Liver (tissue), 9 donors: ENCODE results near the gene AEBP1. TPM values are rescaled to one million over a fixed set of nuclear protein-coding genes. Genes with fewer than 3 reads are reported as not detected.

Experiments
- DNase-seq: peaks from one replicate; pipeline ENCODE4 v3.0.0-alpha.2; 2017; ENCODE audit warnings: low spot score
- H3K27ac ChIP-seq, 2 donors: one replicate each; pipeline ENCODE4 v1.7.0; 2013; ENCODE audit warnings: inconsistent platforms in 2 of 2, low read length in 2 of 2, control low read depth in 1 of 2, low read depth in 1 of 2, mild to moderate bottlenecking in 1 of 2
- H3K27me3 ChIP-seq, 4 donors: one replicate each; pipeline versions ENCODE4 v1.6.1 to v1.7.0; 2013; ENCODE audit warnings: low read length in 3 of 4, inconsistent platforms in 1 of 4, mild to moderate bottlenecking in 1 of 4, moderate library complexity in 1 of 4; ENCODE audit not compliant: control insufficient read depth in 4 of 4, insufficient read depth in 4 of 4
- H3K36me3 ChIP-seq, 4 donors: one replicate each; pipeline versions ENCODE4 v1.6.1 to v1.7.0; 2013; ENCODE audit warnings: low read length in 3 of 4, mild to moderate bottlenecking in 3 of 4, low read depth in 1 of 4, moderate library complexity in 1 of 4; ENCODE audit not compliant: control insufficient read depth in 4 of 4, insufficient read depth in 3 of 4
- H3K4me1 ChIP-seq, 4 donors: one replicate each; pipeline versions ENCODE4 v1.6.1 to v1.7.0; 2013; ENCODE audit warnings: low read length in 3 of 4, mild to moderate bottlenecking in 3 of 4, moderate library complexity in 1 of 4; ENCODE audit not compliant: control insufficient read depth in 4 of 4, insufficient read depth in 4 of 4
- H3K4me3 ChIP-seq, 3 donors: one replicate each; pipeline versions ENCODE4 v1.6.1 to v1.7.0; 2013; ENCODE audit warnings: low read length in 3 of 3, control low read depth in 1 of 3, low read depth in 1 of 3, mild to moderate bottlenecking in 1 of 3
- H3K9ac ChIP-seq, 2 donors: one replicate each; pipeline ENCODE4 v1.7.0; 2013; ENCODE audit warnings: low read length in 2 of 2, mild to moderate bottlenecking in 2 of 2, moderate library complexity in 2 of 2, control low read depth in 1 of 2, low read depth in 1 of 2
- H3K9me3 ChIP-seq, 4 donors: one replicate each; pipeline versions ENCODE4 v1.6.1 to v1.7.0; 2013; ENCODE audit warnings: low read length in 3 of 4; ENCODE audit not compliant: control insufficient read depth in 4 of 4
- ATF3 ChIP-seq: IDR thresholded peaks from 2 replicates; pipeline ENCODE4 v1.6.1; 2016; ENCODE audit warnings: antibody characterized with exemption
- EGR1 ChIP-seq, 2 donors: IDR thresholded peaks; 2 replicates each; pipeline ENCODE4 v1.6.1; 2016 to 2018; ENCODE audit warnings: antibody characterized with exemption in 2 of 2, low read depth in 2 of 2
- FOXA1 ChIP-seq: IDR thresholded peaks from 2 replicates; pipeline ENCODE4 v1.6.1; 2016; ENCODE audit warnings: antibody characterized with exemption
- FOXA2 ChIP-seq: IDR thresholded peaks from 2 replicates; pipeline ENCODE4 v1.6.1; 2016; ENCODE audit warnings: antibody characterized with exemption
- GABPA ChIP-seq, 2 donors: IDR thresholded peaks in 1 of 2; conservative IDR thresholded peaks in 1 of 2; 2 replicates each; pipeline ENCODE4 v1.6.1; 2016; ENCODE audit warnings: antibody characterized with exemption in 2 of 2, mild to moderate bottlenecking in 1 of 2, moderate library complexity in 1 of 2
- HNF4A ChIP-seq, 2 donors: conservative IDR thresholded peaks; 2 replicates each; pipeline ENCODE4 v1.6.1; 2016; ENCODE audit warnings: antibody characterized with exemption in 2 of 2, mild to moderate bottlenecking in 2 of 2
- HNF4G ChIP-seq: IDR thresholded peaks from 2 replicates; pipeline ENCODE4 v1.6.1; 2016; ENCODE audit warnings: antibody characterized with exemption
- JUND ChIP-seq, 2 donors: IDR thresholded peaks; 2 replicates each; pipeline ENCODE4 v1.6.1; 2016; ENCODE audit warnings: antibody characterized with exemption in 2 of 2
- NR2F2 ChIP-seq: IDR thresholded peaks from 2 replicates; pipeline ENCODE4 v1.6.1; 2016; ENCODE audit warnings: antibody characterized with exemption
- RAD21 ChIP-seq, 2 donors: IDR thresholded peaks; 2 replicates each; pipeline ENCODE4 v1.6.1; 2016; ENCODE audit warnings: antibody characterized with exemption in 2 of 2, mild to moderate bottlenecking in 2 of 2
- RXRA ChIP-seq, 2 donors: IDR thresholded peaks; 2 replicates each; pipeline ENCODE4 v1.6.1; 2017 to 2018; ENCODE audit warnings: antibody characterized with exemption in 2 of 2, mild to moderate bottlenecking in 1 of 2
- SP1 ChIP-seq: IDR thresholded peaks from 2 replicates; pipeline ENCODE4 v1.6.1; 2018; ENCODE audit warnings: antibody characterized with exemption, mild to moderate bottlenecking
- TAF1 ChIP-seq: conservative IDR thresholded peaks from 2 replicates; pipeline ENCODE4 v1.6.1; 2016; ENCODE audit warnings: antibody characterized with exemption, mild to moderate bottlenecking
- YY1 ChIP-seq: IDR thresholded peaks from 2 replicates; pipeline ENCODE4 v1.6.1; 2016; ENCODE audit warnings: antibody characterized with exemption, mild to moderate bottlenecking
- WGBS: extraction: QIAGEN DNeasy Blood & Tissue Kit; methylation state at CpG from one replicate; pipeline ENCODE4 v1.1.7; 2013; 5-methylcytosine and 5-hydroxymethylcytosine counted together
- polyA plus RNA-seq, 2 donors: library from polyadenylated mRNA; stranded (reverse) in 1 of 2; unstranded in 1 of 2; fragments of 200-250 nt in 1 of 2; fragments of >200 nt in 1 of 2; fragmentation: Nextera tagmentation in 1 of 2; extraction: Ambion mirVana in 1 of 2; gene quantifications; one replicate each; pipeline versions ENCODE4 v1.2.1 to v1.2.3, GENCODE V29; 2013 to 2015
- total RNA-seq, 2 donors: library from RNA; depleted of rRNA; stranded (reverse); fragments of >200 nt; gene quantifications; one replicate each; pipeline ENCODE4 v1.2.3, GENCODE V29; 2014
- TF ChIP-seq, protein P1 (sequence below): IDR thresholded peaks from 2 replicates; pipeline ENCODE4 v1.6.1; 2016; ENCODE audit warnings: antibody characterized with exemption
- TF ChIP-seq, protein P2 (sequence below): fragments of 150-350 bp; IDR thresholded peaks from 2 replicates; pipeline ENCODE4 v1.5.1; 2017; ENCODE audit warnings: improper control_type of control experiment, low read depth, low read length; ENCODE audit not compliant: missing input control
- TF ChIP-seq, protein P3 (sequence below): IDR thresholded peaks from 2 replicates; pipeline ENCODE4 v1.6.1; 2016; ENCODE audit warnings: antibody characterized with exemption
- TF ChIP-seq, protein P4 (sequence below): IDR thresholded peaks from 2 replicates; pipeline ENCODE4 v1.6.1; 2016; ENCODE audit warnings: antibody characterized with exemption, mild to moderate bottlenecking
- donor health status: healthy.
- donor health status: healthy.
- donor health status: healthy.
- donor health status: healthy.
- donor health status: healthy.

Gene AEBP1
- total and polyA plus RNA-seq, 4 donors = 3.4 to 13.3 (median 7.7) TPM

DNA sequence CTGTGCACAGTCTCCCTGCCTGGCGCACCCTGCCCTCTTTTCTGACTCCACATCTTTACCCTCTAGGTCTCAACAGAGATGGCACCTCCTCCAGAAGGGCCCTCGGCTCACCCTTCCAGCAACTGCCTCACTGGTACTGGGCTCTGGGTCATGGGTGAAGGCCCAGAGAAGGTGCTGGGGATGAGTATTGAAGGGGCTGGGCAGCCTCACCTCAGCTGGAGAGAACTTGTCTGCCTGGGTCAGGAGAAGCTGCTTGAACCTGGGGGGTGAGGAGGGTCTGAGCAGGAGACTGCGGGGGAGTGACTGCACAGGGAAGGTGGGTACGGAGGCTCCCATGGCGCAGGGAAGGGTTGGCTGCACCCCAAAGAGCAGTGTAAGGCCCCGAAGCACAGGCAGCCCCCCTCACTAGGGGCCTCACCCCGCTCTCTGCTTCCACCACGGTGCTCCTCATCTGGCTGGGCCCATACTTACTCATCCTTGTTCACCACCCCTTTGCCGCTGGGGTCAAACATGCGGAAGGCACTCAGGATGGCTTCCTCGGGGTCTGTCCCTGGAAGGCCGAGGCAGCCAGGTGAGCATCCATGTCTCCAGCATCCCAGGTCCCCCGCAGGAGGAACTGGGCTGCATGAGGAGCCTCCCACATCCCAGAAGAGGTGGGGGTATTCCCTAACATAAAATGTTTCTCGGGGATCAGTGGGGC, 35.3 kb downstream of the AEBP1 start:
- WGBS = 91% methylated on average over 14 of the region's 14 CpGs
- peaks cover 0 to 2% (median 0%) of the 10 kb centered on the region in 4 donors for H3K36me3 ChIP-seq
- TF ChIP-seq, protein P1, sequence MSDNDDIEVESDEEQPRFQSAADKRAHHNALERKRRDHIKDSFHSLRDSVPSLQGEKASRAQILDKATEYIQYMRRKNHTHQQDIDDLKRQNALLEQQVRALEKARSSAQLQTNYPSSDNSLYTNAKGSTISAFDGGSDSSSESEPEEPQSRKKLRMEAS = no peak
- TF ChIP-seq TAF1 (no peak), RAD21 (IDR thresholded peaks at IDR 0.05) (no peak), FOXA1 (no peak), FOXA2 (no peak), EGR1 (IDR thresholded peaks at IDR 0.05; ENCODE audit: low read depth in 2 of 2) (no peak), RXRA (IDR thresholded peaks at IDR 0.05) (no peak), SP1 (no peak), YY1 (no peak), NR2F2 (no peak), JUND (IDR thresholded peaks at IDR 0.05) (no peak), HNF4A (conservative IDR thresholded peaks at IDR 0.05) (no peak), GABPA (IDR thresholded peaks at IDR 0.05 in 1 of 2, conservative IDR thresholded peaks at IDR 0.05 in 1 of 2) (no peak), HNF4G (no peak), ATF3 (no peak)
- TF ChIP-seq, protein P2, sequence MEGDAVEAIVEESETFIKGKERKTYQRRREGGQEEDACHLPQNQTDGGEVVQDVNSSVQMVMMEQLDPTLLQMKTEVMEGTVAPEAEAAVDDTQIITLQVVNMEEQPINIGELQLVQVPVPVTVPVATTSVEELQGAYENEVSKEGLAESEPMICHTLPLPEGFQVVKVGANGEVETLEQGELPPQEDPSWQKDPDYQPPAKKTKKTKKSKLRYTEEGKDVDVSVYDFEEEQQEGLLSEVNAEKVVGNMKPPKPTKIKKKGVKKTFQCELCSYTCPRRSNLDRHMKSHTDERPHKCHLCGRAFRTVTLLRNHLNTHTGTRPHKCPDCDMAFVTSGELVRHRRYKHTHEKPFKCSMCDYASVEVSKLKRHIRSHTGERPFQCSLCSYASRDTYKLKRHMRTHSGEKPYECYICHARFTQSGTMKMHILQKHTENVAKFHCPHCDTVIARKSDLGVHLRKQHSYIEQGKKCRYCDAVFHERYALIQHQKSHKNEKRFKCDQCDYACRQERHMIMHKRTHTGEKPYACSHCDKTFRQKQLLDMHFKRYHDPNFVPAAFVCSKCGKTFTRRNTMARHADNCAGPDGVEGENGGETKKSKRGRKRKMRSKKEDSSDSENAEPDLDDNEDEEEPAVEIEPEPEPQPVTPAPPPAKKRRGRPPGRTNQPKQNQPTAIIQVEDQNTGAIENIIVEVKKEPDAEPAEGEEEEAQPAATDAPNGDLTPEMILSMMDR = no peak
- TF ChIP-seq, protein P3, sequence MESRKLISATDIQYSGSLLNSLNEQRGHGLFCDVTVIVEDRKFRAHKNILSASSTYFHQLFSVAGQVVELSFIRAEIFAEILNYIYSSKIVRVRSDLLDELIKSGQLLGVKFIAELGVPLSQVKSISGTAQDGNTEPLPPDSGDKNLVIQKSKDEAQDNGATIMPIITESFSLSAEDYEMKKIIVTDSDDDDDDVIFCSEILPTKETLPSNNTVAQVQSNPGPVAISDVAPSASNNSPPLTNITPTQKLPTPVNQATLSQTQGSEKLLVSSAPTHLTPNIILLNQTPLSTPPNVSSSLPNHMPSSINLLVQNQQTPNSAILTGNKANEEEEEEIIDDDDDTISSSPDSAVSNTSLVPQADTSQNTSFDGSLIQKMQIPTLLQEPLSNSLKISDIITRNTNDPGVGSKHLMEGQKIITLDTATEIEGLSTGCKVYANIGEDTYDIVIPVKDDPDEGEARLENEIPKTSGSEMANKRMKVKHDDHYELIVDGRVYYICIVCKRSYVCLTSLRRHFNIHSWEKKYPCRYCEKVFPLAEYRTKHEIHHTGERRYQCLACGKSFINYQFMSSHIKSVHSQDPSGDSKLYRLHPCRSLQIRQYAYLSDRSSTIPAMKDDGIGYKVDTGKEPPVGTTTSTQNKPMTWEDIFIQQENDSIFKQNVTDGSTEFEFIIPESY = no peak
- TF ChIP-seq, protein P4, sequence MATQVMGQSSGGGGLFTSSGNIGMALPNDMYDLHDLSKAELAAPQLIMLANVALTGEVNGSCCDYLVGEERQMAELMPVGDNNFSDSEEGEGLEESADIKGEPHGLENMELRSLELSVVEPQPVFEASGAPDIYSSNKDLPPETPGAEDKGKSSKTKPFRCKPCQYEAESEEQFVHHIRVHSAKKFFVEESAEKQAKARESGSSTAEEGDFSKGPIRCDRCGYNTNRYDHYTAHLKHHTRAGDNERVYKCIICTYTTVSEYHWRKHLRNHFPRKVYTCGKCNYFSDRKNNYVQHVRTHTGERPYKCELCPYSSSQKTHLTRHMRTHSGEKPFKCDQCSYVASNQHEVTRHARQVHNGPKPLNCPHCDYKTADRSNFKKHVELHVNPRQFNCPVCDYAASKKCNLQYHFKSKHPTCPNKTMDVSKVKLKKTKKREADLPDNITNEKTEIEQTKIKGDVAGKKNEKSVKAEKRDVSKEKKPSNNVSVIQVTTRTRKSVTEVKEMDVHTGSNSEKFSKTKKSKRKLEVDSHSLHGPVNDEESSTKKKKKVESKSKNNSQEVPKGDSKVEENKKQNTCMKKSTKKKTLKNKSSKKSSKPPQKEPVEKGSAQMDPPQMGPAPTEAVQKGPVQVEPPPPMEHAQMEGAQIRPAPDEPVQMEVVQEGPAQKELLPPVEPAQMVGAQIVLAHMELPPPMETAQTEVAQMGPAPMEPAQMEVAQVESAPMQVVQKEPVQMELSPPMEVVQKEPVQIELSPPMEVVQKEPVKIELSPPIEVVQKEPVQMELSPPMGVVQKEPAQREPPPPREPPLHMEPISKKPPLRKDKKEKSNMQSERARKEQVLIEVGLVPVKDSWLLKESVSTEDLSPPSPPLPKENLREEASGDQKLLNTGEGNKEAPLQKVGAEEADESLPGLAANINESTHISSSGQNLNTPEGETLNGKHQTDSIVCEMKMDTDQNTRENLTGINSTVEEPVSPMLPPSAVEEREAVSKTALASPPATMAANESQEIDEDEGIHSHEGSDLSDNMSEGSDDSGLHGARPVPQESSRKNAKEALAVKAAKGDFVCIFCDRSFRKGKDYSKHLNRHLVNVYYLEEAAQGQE = no peak
- DNase-seq = no peak
- no peak overlapping the region for H3K27ac ChIP-seq
- H3K9ac ChIP-seq = no peak overlapping the region
- no peaks in the 10 kb centered on the region for H3K4me1 ChIP-seq
- no peak overlapping the region for H3K4me3 ChIP-seq
- no peaks in the 10 kb centered on the region for H3K9me3 ChIP-seq
- no peaks in the 10 kb centered on the region for H3K27me3 ChIP-seq
